ENCODE measurements around the gene ADAMTSL1. TPM values are rescaled to one million over a fixed set of nuclear protein-coding genes. Genes with fewer than 3 reads are reported as not detected.

The ADAMTSL1 gene
- total and polyA plus RNA-seq, 2 of the 13 experiments (the other 11 are each of a cell fraction or from before 2014, with no cell fraction given): not detected

- ATAC-seq (no peak), DNase-seq (ENCODE audit: low spot score) (no peak), FAIRE-seq (no peak)
- TF ChIP-seq TRIM24 (CRISPR knock-in tag; IDR thresholded peaks at IDR 0.05) (no peak), ZNF160 (CRISPR knock-in tag; IDR thresholded peaks at IDR 0.05) (no peak), NR2F2 (IDR thresholded peaks at IDR 0.05; ENCODE audit: borderline replicate concordance, low read depth) (no peak), KMT2B (CRISPR knock-in tag; IDR thresholded peaks at IDR 0.05) (no peak), ZNF143 (CRISPR knock-in tag; IDR thresholded peaks at IDR 0.05) (no peak)
- Histone ChIP-seq H2AFZ (ENCODE audit: low read length) (no peak overlapping the region), H4K20me1 (ENCODE audit: insufficient read depth, low read length) (no peaks in the 10 kb centered on the region), H3K9ac (ENCODE audit: insufficient read depth, low read depth, low read length) (no peak overlapping the region), H3K4me3 (replicated peaks in 1 of 3; ENCODE audit: insufficient read depth in 1 of 3, low read depth in 2 of 3, low read length in 3 of 3) (no peak overlapping the region), H3K4me2 (ENCODE audit: low read depth, low read length) (no peak overlapping the region), H3K9me3 (ENCODE audit: low read length) (no peaks in the 10 kb centered on the region), H3K79me2 (ENCODE audit: insufficient read depth, low read length) (no peaks in the 10 kb centered on the region), H3K27ac (ENCODE audit: extremely low read length, insufficient read depth, low read length) (no peak overlapping the region), H3K36me3 (replicated peaks in 1 of 2; ENCODE audit: control insufficient read depth in 1 of 2, insufficient read depth in 2 of 2, low read length in 2 of 2) (no peaks in the 10 kb centered on the region), H3K4me1 (ENCODE audit: insufficient read depth, low read length) (0 out of 2 replicates have a peak, but pooled peaks cover 3% of the 10 kb centered on the region), H3K27me3 (ENCODE audit: control insufficient read depth in 1 of 2, insufficient read depth in 2 of 2, low read length in 2 of 2) (peaks cover 0 to 11% of the 10 kb centered on the region in 2 experiments; a peak in 3 of 5 replicates)
- in situ Hi-C loops (cut with HindIII; ENCODE audit: extremely low pct_ligation_motif_present, low pct_unique_long_range_greater_than_20kb): no loop called here
- POLR2A ChIA-PET: no interaction called here
- WGBS (ENCODE audit: low lambda C conversion rate): 6% methylated on average over 2 of the region's 2 CpGs
- CTCF ChIA-PET (ENCODE audit: low intra/inter-chr PET ratio, low total read pairs): no interaction called here
- intact Hi-C loops (cut with micrococcal nuclease; ENCODE audit: unreplicated experiment): no loop called here
- no TSS peak for BruUV-seq (replicated peaks)
These were observed 297.1 kb downstream of the ADAMTSL1 start for GRCh38 chr9:18771011-18771410.

DNA sequence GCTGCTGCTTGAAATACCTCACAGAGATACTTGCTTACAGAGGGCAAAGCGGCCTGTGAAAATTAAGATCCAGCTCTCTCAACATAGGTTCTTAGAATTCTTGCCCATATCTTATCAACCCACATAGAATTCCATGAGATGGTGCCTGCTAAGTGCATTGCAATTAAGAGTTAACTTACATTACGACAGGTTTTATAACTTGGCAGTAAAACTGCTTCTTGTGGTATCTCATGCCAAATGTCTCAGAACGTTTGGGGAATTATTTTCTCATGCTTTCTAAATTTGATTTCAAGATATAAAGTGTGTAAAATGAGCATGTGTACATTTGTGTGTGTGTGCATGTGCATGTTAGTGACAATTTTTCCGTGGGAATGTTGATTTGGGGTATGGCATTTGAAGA is 297.8 kb downstream of the ADAMTSL1 start:
- CTCF ChIA-PET (ENCODE audit: low intra/inter-chr PET ratio, low total read pairs): no interaction called here
- ATAC-seq (no peak), DNase-seq (ENCODE audit: low spot score) (no peak), FAIRE-seq (no peak)
- H3K27me3 ChIP-seq (ENCODE audit: control insufficient read depth in 1 of 2, insufficient read depth in 2 of 2, low read length in 2 of 2): peaks cover 0 to 11% of the 10 kb centered on the region in 2 experiments; a peak in 3 of 5 replicates
- H3K9ac ChIP-seq (ENCODE audit: insufficient read depth, low read depth, low read length): no peak overlapping the region
- no peaks in the 10 kb centered on the region for H3K9me3 ChIP-seq (ENCODE audit: low read length)
- no peak overlapping the region for H2AFZ ChIP-seq (ENCODE audit: low read length)
- no peaks in the 10 kb centered on the region for H3K79me2 ChIP-seq (ENCODE audit: insufficient read depth, low read length)
- in situ Hi-C loops (cut with HindIII; ENCODE audit: extremely low pct_ligation_motif_present, low pct_unique_long_range_greater_than_20kb): no loop called here
- no peaks in the 10 kb centered on the region for H3K36me3 ChIP-seq (replicated peaks in 1 of 2; ENCODE audit: control insufficient read depth in 1 of 2, insufficient read depth in 2 of 2, low read length in 2 of 2)
- 14% methylated on average over 4 of the region's 4 CpGs for WGBS (ENCODE audit: low lambda C conversion rate)
- no peak overlapping the region for H3K4me2 ChIP-seq (ENCODE audit: low read depth, low read length)
- intact Hi-C loops (cut with micrococcal nuclease; ENCODE audit: unreplicated experiment): no loop called here
- POLR2A ChIA-PET: no interaction called here
- no peak overlapping the region for H3K27ac ChIP-seq (ENCODE audit: extremely low read length, insufficient read depth, low read length)
- H3K4me1 ChIP-seq (ENCODE audit: insufficient read depth, low read length): 0 out of 2 replicates have a peak, but pooled peaks cover 6% of the 10 kb centered on the region
- TF ChIP-seq, protein P1, sequence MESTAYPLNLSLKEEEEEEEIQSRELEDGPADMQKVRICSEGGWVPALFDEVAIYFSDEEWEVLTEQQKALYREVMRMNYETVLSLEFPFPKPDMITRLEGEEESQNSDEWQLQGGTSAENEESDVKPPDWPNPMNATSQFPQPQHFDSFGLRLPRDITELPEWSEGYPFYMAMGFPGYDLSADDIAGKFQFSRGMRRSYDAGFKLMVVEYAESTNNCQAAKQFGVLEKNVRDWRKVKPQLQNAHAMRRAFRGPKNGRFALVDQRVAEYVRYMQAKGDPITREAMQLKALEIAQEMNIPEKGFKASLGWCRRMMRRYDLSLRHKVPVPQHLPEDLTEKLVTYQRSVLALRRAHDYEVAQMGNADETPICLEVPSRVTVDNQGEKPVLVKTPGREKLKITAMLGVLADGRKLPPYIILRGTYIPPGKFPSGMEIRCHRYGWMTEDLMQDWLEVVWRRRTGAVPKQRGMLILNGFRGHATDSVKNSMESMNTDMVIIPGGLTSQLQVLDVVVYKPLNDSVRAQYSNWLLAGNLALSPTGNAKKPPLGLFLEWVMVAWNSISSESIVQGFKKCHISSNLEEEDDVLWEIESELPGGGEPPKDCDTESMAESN (CRISPR knock-in tag; conservative IDR thresholded peaks at IDR 0.05): no peak
- H4K20me1 ChIP-seq (ENCODE audit: insufficient read depth, low read length): no peaks in the 10 kb centered on the region
- H3K4me3 ChIP-seq (replicated peaks in 1 of 3; ENCODE audit: insufficient read depth in 1 of 3, low read depth in 2 of 3, low read length in 3 of 3): no peak overlapping the region
- BruUV-seq (replicated peaks): no TSS peak

Data from HepG2 (cell line).